AG10803 (cell line): ENCODE data around the gene ALK.

Experiments
- DNase-seq: peaks from one replicate; pipeline ENCODE4 v3.0.0; 2010; ENCODE audit warnings: low read depth
- H3K4me3 ChIP-seq: 2 replicates; pipeline ENCODE4 v1.5.1; 2011; ENCODE audit warnings: mild to moderate bottlenecking, low read length, control low read depth
- TF ChIP-seq, protein P1 (sequence below): conservative IDR thresholded peaks from 2 replicates; pipeline ENCODE4 v1.5.1; 2011; ENCODE audit warnings: mild to moderate bottlenecking, low read length, control low read depth, inconsistent platforms

The ALK gene

DNA sequence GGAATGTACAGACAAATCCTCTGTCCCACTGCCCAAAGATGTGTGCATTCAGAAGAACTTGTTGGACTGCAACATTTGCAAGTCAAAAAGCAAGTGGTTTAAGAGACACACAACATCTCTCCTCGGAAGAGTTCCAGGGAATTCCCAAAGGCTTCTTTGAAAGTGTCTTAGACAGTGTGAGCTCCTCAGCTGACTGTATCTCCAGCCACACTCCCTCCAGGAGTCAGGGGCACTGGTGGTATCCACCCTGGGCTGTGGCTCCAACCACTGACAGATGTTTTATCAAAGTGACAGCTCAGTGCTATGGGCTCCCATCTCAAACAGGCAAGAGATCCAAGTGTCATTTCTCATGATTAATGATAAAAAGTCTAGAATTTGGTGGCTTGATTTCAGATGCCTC lies 48.5 kb downstream of the ALK start:
- DNase-seq, result no peak
- H3K4me3 ChIP-seq, result no peak overlapping the region
- TF ChIP-seq, protein P1, sequence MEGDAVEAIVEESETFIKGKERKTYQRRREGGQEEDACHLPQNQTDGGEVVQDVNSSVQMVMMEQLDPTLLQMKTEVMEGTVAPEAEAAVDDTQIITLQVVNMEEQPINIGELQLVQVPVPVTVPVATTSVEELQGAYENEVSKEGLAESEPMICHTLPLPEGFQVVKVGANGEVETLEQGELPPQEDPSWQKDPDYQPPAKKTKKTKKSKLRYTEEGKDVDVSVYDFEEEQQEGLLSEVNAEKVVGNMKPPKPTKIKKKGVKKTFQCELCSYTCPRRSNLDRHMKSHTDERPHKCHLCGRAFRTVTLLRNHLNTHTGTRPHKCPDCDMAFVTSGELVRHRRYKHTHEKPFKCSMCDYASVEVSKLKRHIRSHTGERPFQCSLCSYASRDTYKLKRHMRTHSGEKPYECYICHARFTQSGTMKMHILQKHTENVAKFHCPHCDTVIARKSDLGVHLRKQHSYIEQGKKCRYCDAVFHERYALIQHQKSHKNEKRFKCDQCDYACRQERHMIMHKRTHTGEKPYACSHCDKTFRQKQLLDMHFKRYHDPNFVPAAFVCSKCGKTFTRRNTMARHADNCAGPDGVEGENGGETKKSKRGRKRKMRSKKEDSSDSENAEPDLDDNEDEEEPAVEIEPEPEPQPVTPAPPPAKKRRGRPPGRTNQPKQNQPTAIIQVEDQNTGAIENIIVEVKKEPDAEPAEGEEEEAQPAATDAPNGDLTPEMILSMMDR, result no peak

DNA sequence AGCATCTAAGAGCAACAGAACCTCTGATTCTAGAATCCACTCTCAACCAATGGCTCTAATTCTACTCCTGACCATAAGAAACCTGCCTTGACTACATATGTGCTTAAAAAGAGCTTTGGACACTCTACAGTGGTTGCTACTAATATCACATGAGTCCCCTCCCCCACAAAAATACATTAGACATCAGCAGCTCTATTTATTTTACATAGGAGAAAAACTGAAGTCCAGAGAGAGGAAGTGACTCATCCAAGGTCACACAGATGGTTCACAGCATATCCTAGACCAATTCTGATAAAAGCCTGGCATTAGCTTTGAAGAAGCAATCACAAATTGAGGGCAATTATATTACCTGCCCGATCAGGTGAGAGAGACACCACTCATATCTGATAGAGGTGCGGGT lies 49.8 kb downstream of the ALK start:
- H3K4me3 ChIP-seq, result no peak overlapping the region
- TF ChIP-seq, protein P1, result no peak
- DNase-seq, result no peak

DNA sequence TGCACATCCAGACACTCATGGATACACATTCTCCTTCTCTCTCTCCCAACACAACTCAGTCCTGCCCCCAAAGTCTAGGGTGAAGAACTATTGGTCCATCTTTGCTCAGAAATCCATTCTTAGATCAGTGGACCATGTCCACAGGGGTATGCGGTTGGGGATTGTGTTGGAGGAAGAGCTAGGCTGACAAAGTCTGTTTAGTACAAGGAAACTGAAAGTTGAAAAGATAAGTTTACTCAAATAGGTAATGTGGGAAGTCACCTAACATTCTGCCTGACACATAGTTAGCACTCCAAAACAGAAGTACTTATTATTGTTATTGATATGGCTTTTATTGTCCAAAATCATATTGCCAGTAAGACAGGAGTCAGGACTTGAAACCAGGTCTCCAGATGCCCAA lies 55.9 kb downstream of the ALK start:
- H3K4me3 ChIP-seq, result no peak overlapping the region
- TF ChIP-seq, protein P1, result no peak
- no peak for DNase-seq

DNA sequence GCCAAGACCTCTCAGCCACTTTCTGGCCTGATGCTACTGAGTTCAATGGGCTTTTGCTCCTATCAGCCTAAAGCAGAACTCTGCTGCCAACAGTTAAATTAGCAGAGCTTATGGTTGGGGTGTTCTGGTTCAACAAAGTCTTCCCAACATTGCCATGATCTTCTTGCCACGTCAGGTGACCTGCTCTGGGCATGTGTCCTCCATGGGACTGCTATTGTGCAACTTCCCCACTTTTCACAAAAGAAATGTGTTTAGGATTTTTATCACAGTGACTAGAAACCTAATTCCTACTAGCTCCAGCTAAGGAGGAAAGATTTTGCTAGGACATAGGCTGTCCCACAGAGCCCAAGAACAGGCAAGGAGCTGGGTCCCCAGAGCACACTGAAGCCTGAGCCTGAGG lies 56.4 kb downstream of the ALK start:
- TF ChIP-seq, protein P1, result no peak
- DNase-seq, result no peak
- H3K4me3 ChIP-seq, result no peak overlapping the region

DNA sequence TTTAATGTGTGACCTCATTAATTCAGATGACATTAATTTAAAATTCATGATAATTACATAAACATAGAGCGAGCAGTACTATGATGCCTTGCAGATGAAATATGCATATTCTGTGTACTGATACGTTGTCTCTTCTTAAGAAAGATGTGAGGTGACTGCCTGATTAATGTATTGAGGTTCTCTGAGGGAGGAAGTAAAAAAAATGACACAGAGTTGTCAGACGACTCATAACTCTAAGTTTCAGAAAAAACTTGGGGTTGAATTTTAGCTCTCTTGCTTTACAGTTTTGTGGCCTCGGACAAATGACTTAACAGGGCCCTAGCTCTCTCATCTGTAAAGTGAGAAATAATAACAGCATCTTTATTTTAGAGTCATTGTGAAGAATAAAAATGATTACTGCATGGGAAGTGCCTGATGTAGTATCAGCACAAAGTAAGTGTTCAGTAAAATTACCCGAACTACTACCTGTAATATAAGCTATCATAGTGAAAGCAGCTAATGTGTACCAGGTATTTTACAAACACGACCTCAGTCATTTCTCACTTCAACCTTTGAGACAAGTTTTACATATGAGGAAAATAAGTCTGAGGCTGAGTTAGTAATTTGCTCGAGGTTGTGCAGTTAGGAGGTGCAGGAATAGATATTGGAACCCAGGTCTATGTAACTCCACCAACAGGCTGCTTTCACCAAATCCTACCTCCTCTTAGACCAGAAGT lies 65.3 kb downstream of the ALK start:
- no peak for DNase-seq
- H3K4me3 ChIP-seq, result no peak overlapping the region
- TF ChIP-seq, protein P1, result no peak

DNA sequence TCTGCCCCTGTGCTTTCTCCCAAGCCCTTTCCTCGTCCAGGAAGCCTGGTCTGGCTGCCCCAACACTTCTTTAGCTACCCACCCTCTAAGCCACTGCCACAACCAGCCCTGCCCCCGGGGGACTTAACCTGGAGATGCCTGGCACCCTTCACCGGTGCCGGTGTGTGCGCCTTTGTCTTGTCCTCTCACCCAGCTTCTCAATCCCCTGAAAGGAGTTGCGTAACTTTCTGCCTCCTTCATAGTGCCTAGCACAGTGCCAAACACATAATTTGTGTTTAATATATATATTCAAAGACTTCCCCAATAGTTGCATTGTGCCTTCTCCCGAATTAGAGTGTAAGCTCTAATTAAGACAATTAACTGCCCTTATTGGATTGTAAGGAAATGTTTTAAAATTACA lies 70.6 kb downstream of the ALK start:
- DNase-seq, result no peak
- TF ChIP-seq, protein P1, result no peak
- H3K4me3 ChIP-seq, result no peak overlapping the region

DNA sequence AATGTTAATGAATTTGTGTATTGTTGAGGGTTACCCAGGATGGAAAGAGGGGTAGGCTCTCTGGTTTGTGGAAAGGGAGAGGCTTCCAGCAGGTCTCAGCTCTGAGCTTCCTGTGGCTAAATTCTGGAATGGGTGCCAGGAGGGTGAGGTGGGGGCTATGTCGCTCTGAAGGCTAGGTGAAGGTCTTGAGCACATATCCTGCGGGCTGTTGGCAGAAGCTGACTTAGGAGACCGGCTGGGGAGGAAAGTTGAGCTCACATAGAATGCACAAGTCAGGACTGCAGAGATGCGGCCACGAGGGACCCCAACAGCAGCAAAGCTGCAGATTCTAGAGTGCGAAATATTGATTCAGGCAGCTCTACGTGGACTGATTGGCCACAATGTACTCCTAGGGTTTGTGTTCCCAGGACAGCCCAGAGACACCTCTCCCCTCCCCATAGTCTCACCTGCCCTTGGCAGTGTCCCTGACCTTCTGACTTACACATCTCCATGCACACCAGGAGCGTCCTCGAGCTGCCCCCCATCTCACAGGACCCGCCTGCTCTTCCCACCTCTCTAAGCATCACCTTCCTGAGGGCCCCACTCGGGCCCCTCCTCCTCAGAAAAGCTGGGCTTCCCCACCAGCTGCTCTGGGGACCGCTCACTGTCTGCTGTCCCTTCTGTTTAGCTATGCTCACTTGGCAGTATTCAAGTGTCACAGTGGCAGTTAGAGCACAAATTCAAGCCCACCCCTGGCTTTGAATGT lies 72.6 kb downstream of the ALK start:
- no peak overlapping the region for H3K4me3 ChIP-seq
- DNase-seq, result no peak
- TF ChIP-seq, protein P1, result no peak
